Endothelial cell of umbilical vein (primary cell): ENCODE measurements around the gene SKIDA1. TPM values are rescaled to one million over a fixed set of nuclear protein-coding genes. Genes with fewer than 3 reads are reported as not detected.

Source experiments
- BruUV-seq: library from RNA; stranded (reverse); fragments of 400-500 nt; replicated peaks from 2 replicates; lab custom pipeline; 2021; lab: Mats Ljungman, UMichigan
- CTCF ChIA-PET: fragments of 300-600, 350-600 bp; sonication (Branson Sonifier 250); formaldehyde crosslinking; loops from one replicate; lab custom pipeline; 2021; ENCODE audit warnings: antibody characterized with exemption, inconsistent platforms; lab: Charles Lee
- POLR2A ChIA-PET: fragments of 300-600, 350-600 bp; sonication (Branson Sonifier 250); formaldehyde crosslinking; loops from one replicate; lab custom pipeline; 2021; ENCODE audit warnings: antibody characterized with exemption, inconsistent platforms; lab: Charles Lee
- DNase-seq: peaks from one replicate; pipeline ENCODE4 v3.0.0-alpha.2; 2011; ENCODE audit warnings: low read depth, low spot score
- FAIRE-seq: peaks from 2 replicates; lab custom pipeline; 2011; peaks lifted over from hg19 to GRCh38; lab: Jason Lieb, UNC
- H2AFZ ChIP-seq: 2 replicates; pipeline ENCODE4 v1.6.0; 2012; ENCODE audit warnings: low read depth, low read length, control low read depth, inconsistent platforms
- H3K27ac ChIP-seq: 2 replicates; pipeline ENCODE4 v1.5.1; 2011; ENCODE audit warnings: low read depth, mild to moderate bottlenecking, control low read depth, low read length, moderate library complexity; ENCODE audit not compliant: insufficient read depth
- H3K27me3 ChIP-seq, 2 experiments: 2 replicates each; pipeline versions ENCODE4 v1.6.0 to v1.6.1; 2011; ENCODE audit warnings: low read length in 2 of 2, mixed read lengths in 1 of 2; ENCODE audit not compliant: control insufficient read depth in 2 of 2, insufficient read depth in 2 of 2
- H3K36me3 ChIP-seq, 2 experiments: 2 replicates in 1 of 2; 3 replicates in 1 of 2; pipeline ENCODE4 v1.5.1; 2011; ENCODE audit warnings: low read length in 2 of 2, mild to moderate bottlenecking in 1 of 2, moderate library complexity in 1 of 2; ENCODE audit not compliant: control insufficient read depth in 2 of 2, insufficient read depth in 2 of 2; ENCODE audit errors: extremely low read depth in 1 of 2
- H3K4me1 ChIP-seq: 3 replicates; pipeline ENCODE4 v1.5.1; 2011; ENCODE audit warnings: mild to moderate bottlenecking, low read length; ENCODE audit not compliant: control insufficient read depth, insufficient read depth; ENCODE audit errors: extremely low read depth
- H3K4me2 ChIP-seq: 2 replicates; pipeline ENCODE4 v1.6.1; 2011; ENCODE audit warnings: low read length, control low read depth, mixed read lengths; ENCODE audit not compliant: insufficient read depth
- H3K4me3 ChIP-seq, 3 experiments: fragments of 200-600 bp in 1 of 3; sonication (generic), shearing (Covaris generic) in 1 of 3; replicated peaks in 1 of 3; 2 replicates each; pipeline ENCODE4 v1.5.1; 2011 to 2016; ENCODE audit warnings: control low read depth in 3 of 3, low read length in 3 of 3, mild to moderate bottlenecking in 2 of 3, inconsistent platforms in 1 of 3, low read depth in 1 of 3, moderate library complexity in 1 of 3; ENCODE audit not compliant: insufficient read depth in 1 of 3
- H3K79me2 ChIP-seq: 2 replicates; pipeline ENCODE4 v1.6.0; 2012; ENCODE audit warnings: low read length, inconsistent platforms; ENCODE audit not compliant: control insufficient read depth, insufficient read depth
- H3K9ac ChIP-seq: replicated peaks from 2 replicates; pipeline ENCODE3; 2011; ENCODE audit warnings: low read length, control low read depth; ENCODE audit not compliant: insufficient read depth; ENCODE audit errors: extremely low read depth
- H3K9me1 ChIP-seq: replicated peaks from 3 replicates; pipeline ENCODE4 v1.6.0; 2011; ENCODE audit warnings: mild to moderate bottlenecking, low read length; ENCODE audit not compliant: control insufficient read depth, insufficient read depth; ENCODE audit errors: extremely low read depth
- H3K9me3 ChIP-seq: replicated peaks from 2 replicates; pipeline ENCODE4 v1.5.1; 2012; ENCODE audit warnings: low read length, inconsistent platforms; ENCODE audit not compliant: control insufficient read depth, insufficient read depth
- H4K20me1 ChIP-seq: replicated peaks from 2 replicates; pipeline ENCODE3; 2011; ENCODE audit warnings: mild to moderate bottlenecking, low read length; ENCODE audit not compliant: control insufficient read depth, insufficient read depth; ENCODE audit errors: extremely low read depth
- CTCF ChIP-seq, 2 donors: IDR thresholded peaks; 1 replicate in 1 of 2; 2 replicates in 1 of 2; pipeline ENCODE4 v1.5.1; 2011; ENCODE audit warnings: low read length in 2 of 2, mild to moderate bottlenecking in 2 of 2, moderate library complexity in 2 of 2, control low read depth in 1 of 2, inconsistent platforms in 1 of 2, low read depth in 1 of 2; ENCODE audit not compliant: insufficient read depth in 1 of 2; ENCODE audit errors: extremely low read depth in 1 of 2
- EZH2 ChIP-seq: IDR thresholded peaks from 2 replicates; pipeline ENCODE4 v1.6.1; 2012; ENCODE audit warnings: borderline replicate concordance, low read depth, mild to moderate bottlenecking, moderate library complexity, low read length, inconsistent platforms; ENCODE audit not compliant: severe bottlenecking
- FOS ChIP-seq: IDR thresholded peaks from 2 replicates; pipeline ENCODE4 v1.6.1; 2011; ENCODE audit warnings: mild to moderate bottlenecking, low read length, moderate library complexity, borderline replicate concordance; ENCODE audit not compliant: insufficient read depth
- GATA2 ChIP-seq: IDR thresholded peaks from 2 replicates; pipeline ENCODE4 v1.7.0; 2011; ENCODE audit warnings: low read depth, mild to moderate bottlenecking, moderate library complexity, mixed read lengths, low read length; ENCODE audit not compliant: insufficient read length, insufficient read depth
- JUN ChIP-seq: IDR thresholded peaks from 2 replicates; pipeline ENCODE4 v1.6.1; 2011; ENCODE audit warnings: borderline replicate concordance, low read depth; ENCODE audit not compliant: insufficient read length, insufficient read depth
- MAX ChIP-seq: IDR thresholded peaks from 2 replicates; pipeline ENCODE4 v1.6.1; 2011; ENCODE audit not compliant: insufficient read depth, insufficient read length
- MYC ChIP-seq: IDR thresholded peaks from one replicate; pipeline ENCODE4 v1.6.1; 2011; ENCODE audit warnings: mild to moderate bottlenecking, low read depth, low read length
- POLR2A ChIP-seq: IDR thresholded peaks from 2 replicates; pipeline ENCODE4 v1.6.1; 2012; ENCODE audit warnings: low read depth, mild to moderate bottlenecking, control low read depth, low read length
- POLR2AphosphoS5 ChIP-seq: IDR thresholded peaks from 2 replicates; pipeline ENCODE4 v1.6.1; 2012; ENCODE audit warnings: low read depth, mild to moderate bottlenecking, control low read depth, low read length, moderate library complexity; ENCODE audit not compliant: insufficient read depth
- dilution Hi-C: fragments of 300-500 bp; cut with MboI; formaldehyde crosslinking; loops from one replicate; pipeline ENCODE4 v1.15.0; 2019; ENCODE audit warnings: low sequenced_read_pairs; ENCODE audit not compliant: extremely low pct_ligation_motif_present
- intact Hi-C: fragments of 100-400 bp; cut with micrococcal nuclease; formaldehyde crosslinking; loops from one replicate; pipeline ENCODE4 v1.10.0; 2022
- polyA plus RNA-seq, 4 experiments: library from polyadenylated mRNA; depleted of rRNA in 3 of 4; stranded (reverse) in 3 of 4; unstranded in 1 of 4; fragments of >200 nt; gene quantifications; 2 replicates each; pipeline versions ENCODE4 v1.2.1 to v1.2.3, GENCODE V29; 2011 to 2012; ENCODE audit warnings: missing spikeins in 1 of 4
- total RNA-seq: library from RNA; stranded (reverse); gene quantifications from 2 replicates; pipeline ENCODE4 v1.2.3, GENCODE V29; 2021

SKIDA1 gene
- total and polyA plus RNA-seq, 2 donors (not counting 3 experiments of a cell fraction or from before 2014, with no cell fraction given): 0.21 to 0.71 TPM

GRCh38 chr10:21473135-21473534 lies 52.3 kb downstream of the SKIDA1 start:
- no peak overlapping the region for H3K9ac ChIP-seq
- dilution Hi-C loops (no loop called here), intact Hi-C loops (no loop called here)
- no peak overlapping the region for H3K27ac ChIP-seq
- no peak overlapping the region for H2AFZ ChIP-seq
- DNase-seq (no peak), FAIRE-seq (no peak)
- no peak overlapping the region for H3K4me3 ChIP-seq
- H3K4me2 ChIP-seq: no peak overlapping the region
- no peaks in the 10 kb centered on the region for H3K79me2 ChIP-seq
- no peaks in the 10 kb centered on the region for H3K27me3 ChIP-seq
- POLR2A ChIA-PET: no interaction called here
- H3K4me1 ChIP-seq: no peaks in the 10 kb centered on the region
- H3K9me1 ChIP-seq: no peaks in the 10 kb centered on the region
- CTCF ChIA-PET: interaction anchor here (0.7 kb wide), 1 partner anchor 180 kb away, joined by 4 read pairs; no protein-coding TSS in a partner anchor
- no peaks in the 10 kb centered on the region for H3K36me3 ChIP-seq
- TF ChIP-seq MAX (no peak), POLR2AphosphoS5 (no peak), GATA2 (no peak), FOS (no peak), JUN (no peak), EZH2 (no peak), MYC (no peak), POLR2A (no peak), CTCF (IDR thresholded peaks at IDR 0.05; ENCODE audit: extremely low read depth in 1 of 2, insufficient read depth in 1 of 2, low read depth in 1 of 2, low read length in 2 of 2) (no peak)
- no TSS peak for BruUV-seq
- no peaks in the 10 kb centered on the region for H4K20me1 ChIP-seq
- no peaks in the 10 kb centered on the region for H3K9me3 ChIP-seq
